Measurements from ENCODE around the gene CD59. TPM values are rescaled to one million over a fixed set of nuclear protein-coding genes. Genes with fewer than 3 reads are reported as not detected.

CD59 gene
- total and polyA plus RNA-seq, 2 of the 13 experiments (the other 11 are each of a cell fraction or from before 2014, with no cell fraction given), result 127 to 289 TPM

DNA sequence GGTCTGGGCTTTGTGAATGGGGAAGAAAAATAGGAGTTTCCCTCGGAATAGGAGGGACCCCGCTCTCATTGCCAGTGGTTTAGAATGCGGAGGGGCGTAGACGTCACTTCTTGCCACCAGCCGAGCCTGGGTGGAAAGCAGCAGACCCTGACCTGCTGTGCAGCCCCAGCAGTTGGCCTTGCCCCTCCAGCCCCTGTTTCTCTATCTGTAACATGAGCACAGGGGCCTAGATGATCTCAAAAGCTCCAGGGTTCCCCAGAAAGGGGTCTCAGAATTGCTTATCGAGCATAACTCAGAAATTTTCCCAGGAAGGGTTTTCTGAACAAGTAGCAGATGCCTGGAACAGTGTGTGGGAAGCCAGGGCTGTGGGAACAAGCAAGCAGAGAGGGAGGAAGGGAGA is 79.5 kb downstream of the CD59 start:
- CTCF ChIA-PET (ENCODE audit: low intra/inter-chr PET ratio, low total read pairs), result no interaction called here
- no peak overlapping the region for H3K4me3 ChIP-seq (replicated peaks in 1 of 3; ENCODE audit: insufficient read depth in 1 of 3, low read depth in 2 of 3, low read length in 3 of 3)
- FAIRE-seq, result no peak
- no peak overlapping the region for H2AFZ ChIP-seq (ENCODE audit: low read length)
- intact Hi-C loops (cut with micrococcal nuclease; ENCODE audit: unreplicated experiment), result no loop called here
- no peaks in the 10 kb centered on the region for H4K20me1 ChIP-seq (ENCODE audit: insufficient read depth, low read length)
- no TSS peak for BruUV-seq (replicated peaks)
- no peak overlapping the region for H3K9ac ChIP-seq (ENCODE audit: insufficient read depth, low read depth, low read length)
- H3K9me3 ChIP-seq (ENCODE audit: low read length), result no peaks in the 10 kb centered on the region
- no peak overlapping the region for H3K4me2 ChIP-seq (ENCODE audit: low read depth, low read length)
- no peaks in the 10 kb centered on the region for H3K4me1 ChIP-seq (ENCODE audit: insufficient read depth, low read length)
- ATAC-seq, result no peak
- no peak for DNase-seq (ENCODE audit: low spot score)
- H3K36me3 ChIP-seq (replicated peaks in 1 of 2; ENCODE audit: control insufficient read depth in 1 of 2, insufficient read depth in 2 of 2, low read length in 2 of 2), result no peaks in the 10 kb centered on the region
- in situ Hi-C loops (cut with HindIII; ENCODE audit: extremely low pct_ligation_motif_present, low pct_unique_long_range_greater_than_20kb), result no loop called here
- TF ChIP-seq AHR (CRISPR knock-in tag; IDR thresholded peaks at IDR 0.05), result no peak
- no peak for TF ChIP-seq NAIF1 (CRISPR knock-in tag; IDR thresholded peaks at IDR 0.05; ENCODE audit: borderline replicate concordance)
- peaks cover 1 to 24% of the 10 kb centered on the region in 2 experiments; a peak in 2 of 5 replicates for H3K27me3 ChIP-seq (ENCODE audit: control insufficient read depth in 1 of 2, insufficient read depth in 2 of 2, low read length in 2 of 2)
- 28% methylated on average over 5 of the region's 7 CpGs for WGBS (ENCODE audit: low lambda C conversion rate)
- no peak overlapping the region for H3K27ac ChIP-seq (ENCODE audit: extremely low read length, insufficient read depth, low read length)
- POLR2A ChIA-PET, result no interaction called here
- H3K79me2 ChIP-seq (ENCODE audit: insufficient read depth, low read length), result no peaks in the 10 kb centered on the region

DNA sequence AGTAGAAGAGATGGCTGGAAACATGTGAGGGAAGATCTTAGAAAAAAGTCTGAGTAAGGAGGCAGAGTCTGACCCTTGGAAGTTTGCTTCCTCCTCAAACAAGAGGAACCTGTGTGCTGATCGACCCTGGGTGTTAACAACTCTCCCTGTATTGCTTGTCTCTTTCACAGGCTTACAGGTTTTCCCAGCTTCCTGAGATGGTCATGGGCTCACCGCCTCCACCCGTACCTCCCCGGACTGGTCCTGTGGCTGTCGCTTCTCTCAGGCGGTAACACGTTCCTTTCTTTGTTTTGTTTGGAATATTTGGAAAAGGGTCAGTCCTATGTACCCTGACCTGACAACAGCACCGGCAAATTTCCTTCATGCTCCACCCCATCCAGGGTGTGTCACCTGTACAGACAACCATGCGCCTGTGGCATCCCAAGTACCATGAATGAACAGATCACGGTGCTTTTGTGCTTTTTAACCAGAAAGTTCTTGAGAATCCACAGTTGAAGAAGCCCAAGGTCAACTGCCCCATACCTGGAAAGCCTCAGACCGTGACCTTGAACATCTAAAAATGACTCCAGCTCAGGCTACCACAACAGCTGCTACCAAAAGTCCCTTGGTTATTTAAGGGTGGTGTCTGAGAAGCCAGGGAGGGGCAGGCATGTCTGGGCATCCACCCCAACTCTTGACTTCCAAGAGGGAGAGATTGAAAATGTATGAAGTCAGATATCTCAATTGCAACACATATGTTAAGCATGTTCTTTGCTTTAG is 80.2 kb downstream of the CD59 start:
- no peaks in the 10 kb centered on the region for H3K9me3 ChIP-seq (ENCODE audit: low read length)
- H3K36me3 ChIP-seq (replicated peaks in 1 of 2; ENCODE audit: control insufficient read depth in 1 of 2, insufficient read depth in 2 of 2, low read length in 2 of 2), result no peaks in the 10 kb centered on the region
- H3K4me3 ChIP-seq (replicated peaks in 1 of 3; ENCODE audit: insufficient read depth in 1 of 3, low read depth in 2 of 3, low read length in 3 of 3), result no peak overlapping the region
- intact Hi-C loops (cut with micrococcal nuclease; ENCODE audit: unreplicated experiment) (no loop called here), in situ Hi-C loops (cut with HindIII; ENCODE audit: extremely low pct_ligation_motif_present, low pct_unique_long_range_greater_than_20kb) (no loop called here)
- DNase-seq (ENCODE audit: low spot score) (no peak), FAIRE-seq (no peak), ATAC-seq (no peak)
- H3K4me1 ChIP-seq (ENCODE audit: insufficient read depth, low read length), result no peaks in the 10 kb centered on the region
- 33% methylated on average over 11 of the region's 11 CpGs for WGBS (ENCODE audit: low lambda C conversion rate)
- ChIA-PET CTCF (ENCODE audit: low intra/inter-chr PET ratio, low total read pairs) (no interaction called here), POLR2A (no interaction called here)
- no peak overlapping the region for H3K27ac ChIP-seq (ENCODE audit: extremely low read length, insufficient read depth, low read length)
- H2AFZ ChIP-seq (ENCODE audit: low read length), result no peak overlapping the region
- H3K9ac ChIP-seq (ENCODE audit: insufficient read depth, low read depth, low read length), result no peak overlapping the region
- H4K20me1 ChIP-seq (ENCODE audit: insufficient read depth, low read length), result no peaks in the 10 kb centered on the region
- no peaks in the 10 kb centered on the region for H3K79me2 ChIP-seq (ENCODE audit: insufficient read depth, low read length)
- H3K4me2 ChIP-seq (ENCODE audit: low read depth, low read length), result no peak overlapping the region
- BruUV-seq (replicated peaks), result no TSS peak
- TF ChIP-seq ZNF431 (CRISPR knock-in tag; IDR thresholded peaks at IDR 0.05; ENCODE audit: borderline replicate concordance, low read depth) (no peak), ZFP1 (CRISPR knock-in tag; IDR thresholded peaks at IDR 0.05) (no peak), ZBTB42 (CRISPR knock-in tag; IDR thresholded peaks at IDR 0.05) (no peak), RAD21 (CRISPR knock-in tag; IDR thresholded peaks at IDR 0.05) (no peak), STAG1 (CRISPR knock-in tag; IDR thresholded peaks at IDR 0.05) (no peak), SUZ12 (IDR thresholded peaks at IDR 0.05; ENCODE audit: low read depth, low read length) (no peak), ZNF441 (CRISPR knock-in tag; IDR thresholded peaks at IDR 0.05; ENCODE audit: borderline replicate concordance) (no peak)
- TF ChIP-seq, protein P1, sequence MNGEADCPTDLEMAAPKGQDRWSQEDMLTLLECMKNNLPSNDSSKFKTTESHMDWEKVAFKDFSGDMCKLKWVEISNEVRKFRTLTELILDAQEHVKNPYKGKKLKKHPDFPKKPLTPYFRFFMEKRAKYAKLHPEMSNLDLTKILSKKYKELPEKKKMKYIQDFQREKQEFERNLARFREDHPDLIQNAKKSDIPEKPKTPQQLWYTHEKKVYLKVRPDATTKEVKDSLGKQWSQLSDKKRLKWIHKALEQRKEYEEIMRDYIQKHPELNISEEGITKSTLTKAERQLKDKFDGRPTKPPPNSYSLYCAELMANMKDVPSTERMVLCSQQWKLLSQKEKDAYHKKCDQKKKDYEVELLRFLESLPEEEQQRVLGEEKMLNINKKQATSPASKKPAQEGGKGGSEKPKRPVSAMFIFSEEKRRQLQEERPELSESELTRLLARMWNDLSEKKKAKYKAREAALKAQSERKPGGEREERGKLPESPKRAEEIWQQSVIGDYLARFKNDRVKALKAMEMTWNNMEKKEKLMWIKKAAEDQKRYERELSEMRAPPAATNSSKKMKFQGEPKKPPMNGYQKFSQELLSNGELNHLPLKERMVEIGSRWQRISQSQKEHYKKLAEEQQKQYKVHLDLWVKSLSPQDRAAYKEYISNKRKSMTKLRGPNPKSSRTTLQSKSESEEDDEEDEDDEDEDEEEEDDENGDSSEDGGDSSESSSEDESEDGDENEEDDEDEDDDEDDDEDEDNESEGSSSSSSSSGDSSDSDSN (CRISPR knock-in tag; IDR thresholded peaks at IDR 0.05), result no peak
- TF ChIP-seq, protein P2, sequence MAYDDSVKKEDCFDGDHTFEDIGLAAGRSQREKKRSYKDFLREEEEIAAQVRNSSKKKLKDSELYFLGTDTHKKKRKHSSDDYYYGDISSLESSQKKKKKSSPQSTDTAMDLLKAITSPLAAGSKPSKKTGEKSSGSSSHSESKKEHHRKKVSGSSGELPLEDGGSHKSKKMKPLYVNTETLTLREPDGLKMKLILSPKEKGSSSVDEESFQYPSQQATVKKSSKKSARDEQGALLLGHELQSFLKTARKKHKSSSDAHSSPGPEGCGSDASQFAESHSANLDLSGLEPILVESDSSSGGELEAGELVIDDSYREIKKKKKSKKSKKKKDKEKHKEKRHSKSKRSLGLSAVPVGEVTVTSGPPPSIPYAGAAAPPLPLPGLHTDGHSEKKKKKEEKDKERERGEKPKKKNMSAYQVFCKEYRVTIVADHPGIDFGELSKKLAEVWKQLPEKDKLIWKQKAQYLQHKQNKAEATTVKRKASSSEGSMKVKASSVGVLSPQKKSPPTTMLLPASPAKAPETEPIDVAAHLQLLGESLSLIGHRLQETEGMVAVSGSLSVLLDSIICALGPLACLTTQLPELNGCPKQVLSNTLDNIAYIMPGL (CRISPR knock-in tag; IDR thresholded peaks at IDR 0.05; ENCODE audit: borderline replicate concordance in 1 of 2, low read depth in 1 of 2), result no peak
- TF ChIP-seq, protein P3, sequence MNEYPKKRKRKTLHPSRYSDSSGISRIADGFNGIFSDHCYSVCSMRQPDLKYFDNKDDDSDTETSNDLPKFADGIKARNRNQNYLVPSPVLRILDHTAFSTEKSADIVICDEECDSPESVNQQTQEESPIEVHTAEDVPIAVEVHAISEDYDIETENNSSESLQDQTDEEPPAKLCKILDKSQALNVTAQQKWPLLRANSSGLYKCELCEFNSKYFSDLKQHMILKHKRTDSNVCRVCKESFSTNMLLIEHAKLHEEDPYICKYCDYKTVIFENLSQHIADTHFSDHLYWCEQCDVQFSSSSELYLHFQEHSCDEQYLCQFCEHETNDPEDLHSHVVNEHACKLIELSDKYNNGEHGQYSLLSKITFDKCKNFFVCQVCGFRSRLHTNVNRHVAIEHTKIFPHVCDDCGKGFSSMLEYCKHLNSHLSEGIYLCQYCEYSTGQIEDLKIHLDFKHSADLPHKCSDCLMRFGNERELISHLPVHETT (CRISPR knock-in tag; conservative IDR thresholded peaks at IDR 0.05), result no peak
- H3K27me3 ChIP-seq (ENCODE audit: control insufficient read depth in 1 of 2, insufficient read depth in 2 of 2, low read length in 2 of 2), result peaks cover 1 to 24% of the 10 kb centered on the region in 2 experiments; a peak in 2 of 5 replicates

Data from HepG2 (cell line).